ENCODE measurements around the gene SNRNP25. TPM values are rescaled to one million over a fixed set of nuclear protein-coding genes. Genes with fewer than 3 reads are reported as not detected.

The SNRNP25 gene
- total and polyA plus RNA-seq, 2 donors from 2014 or later, result 14.7 to 60.3 TPM

GRCh38 chr16:83781-84615 lies 30.4 kb downstream of the SNRNP25 start:
- no peaks in the 10 kb centered on the region for H3K9me3 ChIP-seq (ENCODE audit: control insufficient read depth in 2 of 3, insufficient read depth in 1 of 3, low read length in 3 of 3)
- H3K36me3 ChIP-seq (ENCODE audit: control insufficient read depth in 2 of 3, insufficient read depth in 3 of 3, low read length in 3 of 3), result peaks cover 0 to 13% (median 6%) of the 10 kb centered on the region in 3 donors
- DNase-seq, result no peak
- no peaks in the 10 kb centered on the region for H3K27me3 ChIP-seq (ENCODE audit: control insufficient read depth, insufficient read depth, low read length)
- no peak overlapping the region for H3K9ac ChIP-seq (ENCODE audit: low read length in 3 of 3)
- TF ChIP-seq CTCF (IDR thresholded peaks at IDR 0.05; ENCODE audit: borderline replicate concordance, extremely low read depth, insufficient read depth), result no peak
- H3K4me1 ChIP-seq (ENCODE audit: control insufficient read depth in 2 of 3, insufficient read depth in 2 of 3, low read depth in 1 of 3, low read length in 3 of 3), result peaks cover 0 to 18% (median 0%) of the 10 kb centered on the region in 3 donors
- H3K4me3 ChIP-seq (ENCODE audit: low read length in 3 of 3), result no peak overlapping the region
- FAIRE-seq, result no peak
- intact Hi-C loops (cut with DNase I), result no loop called here
- H3K27ac ChIP-seq (ENCODE audit: low read depth in 2 of 2, low read length in 2 of 2), result peak overlapping the region; percentile 28 to 34

GRCh38 chr16:84718-85406 lies 31.2 kb downstream of the SNRNP25 start:
- H3K9ac ChIP-seq (ENCODE audit: low read length in 3 of 3), result no peak overlapping the region
- peaks cover 0 to 13% (median 6%) of the 10 kb centered on the region in 3 donors for H3K36me3 ChIP-seq (ENCODE audit: control insufficient read depth in 2 of 3, insufficient read depth in 3 of 3, low read length in 3 of 3)
- H3K4me1 ChIP-seq (ENCODE audit: control insufficient read depth in 2 of 3, insufficient read depth in 2 of 3, low read depth in 1 of 3, low read length in 3 of 3), result peaks cover 0 to 17% (median 0%) of the 10 kb centered on the region in 3 donors
- H3K9me3 ChIP-seq (ENCODE audit: control insufficient read depth in 2 of 3, insufficient read depth in 1 of 3, low read length in 3 of 3), result no peaks in the 10 kb centered on the region
- FAIRE-seq, result no peak
- peak overlapping the region; percentile 28 to 34 for H3K27ac ChIP-seq (ENCODE audit: low read depth in 2 of 2, low read length in 2 of 2)
- DNase-seq, result peak; percentile 57 to 93 (median 74)
- intact Hi-C loops (cut with DNase I), result no loop called here
- no peak for TF ChIP-seq CTCF (IDR thresholded peaks at IDR 0.05; ENCODE audit: borderline replicate concordance, extremely low read depth, insufficient read depth)
- H3K4me3 ChIP-seq (ENCODE audit: low read length in 3 of 3), result no peak overlapping the region
- H3K27me3 ChIP-seq (ENCODE audit: control insufficient read depth, insufficient read depth, low read length), result no peaks in the 10 kb centered on the region

GRCh38 chr16:85407-85782 lies 31.8 kb downstream of the SNRNP25 start:
- no peak for FAIRE-seq
- H3K9ac ChIP-seq (ENCODE audit: low read length in 3 of 3), result no peak overlapping the region

More at GRCh38 chr16:85407-85782, 31.8 kb downstream of the SNRNP25 start:
- Histone ChIP-seq H3K36me3 (ENCODE audit: control insufficient read depth in 2 of 3, insufficient read depth in 3 of 3, low read length in 3 of 3) (peaks cover 0 to 16% (median 6%) of the 10 kb centered on the region in 3 donors), H3K9me3 (ENCODE audit: control insufficient read depth in 2 of 3, insufficient read depth in 1 of 3, low read length in 3 of 3) (no peaks in the 10 kb centered on the region), H3K4me3 (ENCODE audit: low read length in 3 of 3) (no peak overlapping the region), H3K4me1 (ENCODE audit: control insufficient read depth in 2 of 3, insufficient read depth in 2 of 3, low read depth in 1 of 3, low read length in 3 of 3) (peaks cover 0 to 17% (median 0%) of the 10 kb centered on the region in 3 donors), H3K27me3 (ENCODE audit: control insufficient read depth, insufficient read depth, low read length) (no peaks in the 10 kb centered on the region), H3K27ac (ENCODE audit: low read depth in 2 of 2, low read length in 2 of 2) (no peak overlapping the region)
- intact Hi-C loops (cut with DNase I), result no loop called here
- TF ChIP-seq CTCF (IDR thresholded peaks at IDR 0.05; ENCODE audit: borderline replicate concordance, extremely low read depth, insufficient read depth), result no peak
- peak in 1 of 5 donors; percentile 39 for DNase-seq
